ENCODE data around the gene BCAS3. TPM values are rescaled to one million over a fixed set of nuclear protein-coding genes. Genes with fewer than 3 reads are reported as not detected.

The BCAS3 gene
- total and polyA plus RNA-seq, 2 donors (not counting 1 experiment from before 2014, with no cell fraction given) = 13.9 to 73.4 TPM

- Histone ChIP-seq H3K27me3 (replicated peaks in 1 of 4; ENCODE audit: control extremely low read depth in 1 of 4, control insufficient read depth in 3 of 4, insufficient read depth in 4 of 4, low read length in 3 of 4) (no peaks in the 10 kb centered on the region), H3K4me1 (ENCODE audit: control insufficient read depth in 2 of 2, insufficient read depth in 2 of 2, low read length in 2 of 2) (no peaks in the 10 kb centered on the region), H3K9me3 (ENCODE audit: control extremely low read depth in 1 of 3, control insufficient read depth in 2 of 3, insufficient read depth in 1 of 3, low read length in 2 of 3) (no peaks in the 10 kb centered on the region), H3K36me3 (replicated peaks in 1 of 2; ENCODE audit: control extremely low read depth in 1 of 2, control insufficient read depth in 1 of 2, extremely low read depth in 1 of 2, insufficient read depth in 2 of 2, low read length in 1 of 2) (no peaks in the 10 kb centered on the region), H3K79me2 (ENCODE audit: control insufficient read depth, insufficient read depth, low read length) (no peaks in the 10 kb centered on the region), H3K9ac (ENCODE audit: low read length) (no peak overlapping the region), H2AFZ (ENCODE audit: insufficient read depth, low read depth, low read length, poor library complexity, severe bottlenecking) (no peak overlapping the region), H3K27ac (ENCODE audit: low read length in 2 of 2) (no peak overlapping the region), H4K20me1 (ENCODE audit: control insufficient read depth, insufficient read depth, low read length, poor library complexity, severe bottlenecking) (no peaks in the 10 kb centered on the region), H3K4me3 (ENCODE audit: control extremely low read depth in 1 of 5, extremely low read depth in 1 of 5, insufficient read depth in 1 of 5, low read depth in 2 of 5, low read length in 4 of 5) (no peak overlapping the region), H3K4me2 (replicated peaks; ENCODE audit: low read depth, low read length, poor library complexity, severe bottlenecking) (no peak overlapping the region)
- ChIA-PET POLR2A (no interaction called here), CTCF (no interaction called here)
- TF ChIP-seq CTCF (IDR thresholded peaks at IDR 0.05) (no peak), EZH2 (IDR thresholded peaks at IDR 0.05; ENCODE audit: borderline replicate concordance, insufficient read depth, low read depth, low read length, poor library complexity, severe bottlenecking) (no peak)
- no peaks in the 10 kb centered on the region for H3K27me3 Mint-ChIP-seq
- H3K4me1 Mint-ChIP-seq = no peaks in the 10 kb centered on the region
- DNase-seq (no peak), ATAC-seq (ENCODE audit: low read depth) (no peak)
- H3K27ac Mint-ChIP-seq = no peak overlapping the region
- H3K4me3 Mint-ChIP-seq = no peak overlapping the region
- no peaks in the 10 kb centered on the region for H3K9me3 Mint-ChIP-seq (ENCODE audit: insufficient read depth)
- 94% methylated on average over 9 of the region's 10 CpGs for WGBS (ENCODE audit: insufficient coverage)
- intact Hi-C loops (cut with micrococcal nuclease) = no loop called here
These were observed 614.0 kb downstream of the BCAS3 start for GRCh38 chr17:61291451-61292285.

- Histone ChIP-seq H3K27ac (ENCODE audit: low read length in 2 of 2) (no peak overlapping the region), H2AFZ (ENCODE audit: insufficient read depth, low read depth, low read length, poor library complexity, severe bottlenecking) (no peak overlapping the region), H3K79me2 (ENCODE audit: control insufficient read depth, insufficient read depth, low read length) (no peaks in the 10 kb centered on the region), H4K20me1 (ENCODE audit: control insufficient read depth, insufficient read depth, low read length, poor library complexity, severe bottlenecking) (no peaks in the 10 kb centered on the region), H3K9ac (ENCODE audit: low read length) (no peak overlapping the region), H3K27me3 (replicated peaks in 1 of 4; ENCODE audit: control extremely low read depth in 1 of 4, control insufficient read depth in 3 of 4, insufficient read depth in 4 of 4, low read length in 3 of 4) (no peaks in the 10 kb centered on the region), H3K4me3 (ENCODE audit: control extremely low read depth in 1 of 5, extremely low read depth in 1 of 5, insufficient read depth in 1 of 5, low read depth in 2 of 5, low read length in 4 of 5) (no peak overlapping the region), H3K4me1 (ENCODE audit: control insufficient read depth in 2 of 2, insufficient read depth in 2 of 2, low read length in 2 of 2) (no peaks in the 10 kb centered on the region), H3K36me3 (replicated peaks in 1 of 2; ENCODE audit: control extremely low read depth in 1 of 2, control insufficient read depth in 1 of 2, extremely low read depth in 1 of 2, insufficient read depth in 2 of 2, low read length in 1 of 2) (no peaks in the 10 kb centered on the region), H3K9me3 (ENCODE audit: control extremely low read depth in 1 of 3, control insufficient read depth in 2 of 3, insufficient read depth in 1 of 3, low read length in 2 of 3) (no peaks in the 10 kb centered on the region), H3K4me2 (replicated peaks; ENCODE audit: low read depth, low read length, poor library complexity, severe bottlenecking) (no peak overlapping the region)
- no peak for TF ChIP-seq EZH2 (IDR thresholded peaks at IDR 0.05; ENCODE audit: borderline replicate concordance, insufficient read depth, low read depth, low read length, poor library complexity, severe bottlenecking)
- TF ChIP-seq CTCF (IDR thresholded peaks at IDR 0.05) = no peak
- H3K27me3 Mint-ChIP-seq = no peaks in the 10 kb centered on the region
- no peaks in the 10 kb centered on the region for H3K9me3 Mint-ChIP-seq (ENCODE audit: insufficient read depth)
- H3K4me1 Mint-ChIP-seq = no peaks in the 10 kb centered on the region
- DNase-seq (no peak), ATAC-seq (ENCODE audit: low read depth) (no peak)
- CTCF ChIA-PET = no interaction called here
- intact Hi-C loops (cut with micrococcal nuclease) = no loop called here
- no peak overlapping the region for H3K4me3 Mint-ChIP-seq
- no CpG with 5 or more reads among the region's 2 CpGs for WGBS (ENCODE audit: insufficient coverage)
- POLR2A ChIA-PET = no interaction called here
- no peak overlapping the region for H3K27ac Mint-ChIP-seq
These were observed 616.6 kb downstream of the BCAS3 start for GRCh38 chr17:61294286-61294685.
